Measurements from ENCODE around the gene APEH.

DNA sequence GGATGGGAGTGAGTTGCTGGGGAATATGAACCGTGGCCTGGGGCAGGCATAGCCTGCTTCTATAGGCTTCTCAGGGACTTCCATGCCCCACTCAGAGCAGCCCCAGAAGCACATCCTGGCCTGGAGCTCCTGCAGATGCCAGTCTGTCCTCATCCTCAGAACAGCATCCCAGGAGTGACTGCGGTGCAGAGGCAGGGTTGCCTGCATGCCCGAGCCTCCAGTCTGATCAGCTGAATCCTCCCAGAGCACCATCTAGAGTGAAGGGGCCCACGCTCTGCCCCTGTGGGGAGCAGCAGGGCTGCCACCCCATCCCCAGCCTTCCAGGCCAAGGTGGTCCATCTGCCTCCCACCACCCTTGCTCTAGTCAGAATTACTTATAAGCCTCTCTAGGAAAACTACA lies 44.7 kb upstream of the APEH start:
- TF ChIP-seq POLR2AphosphoS5 (IDR thresholded peaks at IDR 0.05): no peak
- TF ChIP-seq, protein P1, sequence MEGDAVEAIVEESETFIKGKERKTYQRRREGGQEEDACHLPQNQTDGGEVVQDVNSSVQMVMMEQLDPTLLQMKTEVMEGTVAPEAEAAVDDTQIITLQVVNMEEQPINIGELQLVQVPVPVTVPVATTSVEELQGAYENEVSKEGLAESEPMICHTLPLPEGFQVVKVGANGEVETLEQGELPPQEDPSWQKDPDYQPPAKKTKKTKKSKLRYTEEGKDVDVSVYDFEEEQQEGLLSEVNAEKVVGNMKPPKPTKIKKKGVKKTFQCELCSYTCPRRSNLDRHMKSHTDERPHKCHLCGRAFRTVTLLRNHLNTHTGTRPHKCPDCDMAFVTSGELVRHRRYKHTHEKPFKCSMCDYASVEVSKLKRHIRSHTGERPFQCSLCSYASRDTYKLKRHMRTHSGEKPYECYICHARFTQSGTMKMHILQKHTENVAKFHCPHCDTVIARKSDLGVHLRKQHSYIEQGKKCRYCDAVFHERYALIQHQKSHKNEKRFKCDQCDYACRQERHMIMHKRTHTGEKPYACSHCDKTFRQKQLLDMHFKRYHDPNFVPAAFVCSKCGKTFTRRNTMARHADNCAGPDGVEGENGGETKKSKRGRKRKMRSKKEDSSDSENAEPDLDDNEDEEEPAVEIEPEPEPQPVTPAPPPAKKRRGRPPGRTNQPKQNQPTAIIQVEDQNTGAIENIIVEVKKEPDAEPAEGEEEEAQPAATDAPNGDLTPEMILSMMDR (IDR thresholded peaks at IDR 0.05): no peak

Data from transverse colon (tissue), 4 donors.